GM12891 (cell line): Measurements from ENCODE around the gene PDE10A.

Experiments
- POLR2A ChIP-seq: IDR thresholded peaks from 2 replicates; pipeline ENCODE4 v1.6.1; 2011; ENCODE audit warnings: low read depth, low read length, control low read depth
- POLR2AphosphoS5 ChIP-seq: IDR thresholded peaks from 2 replicates; pipeline ENCODE4 v1.6.1; 2011; ENCODE audit warnings: low read depth, low read length, control low read depth
- POU2F2 ChIP-seq: IDR thresholded peaks from 2 replicates; pipeline ENCODE4 v1.6.1; 2011; ENCODE audit warnings: low read depth, mild to moderate bottlenecking, control low read depth, low read length, moderate library complexity
- SPI1 ChIP-seq: IDR thresholded peaks from 2 replicates; pipeline ENCODE4 v1.6.1; 2011; ENCODE audit warnings: low read depth, low read length, control low read depth
- TAF1 ChIP-seq: IDR thresholded peaks from 2 replicates; pipeline ENCODE4 v1.6.1; 2011; ENCODE audit warnings: low read depth, low read length, control low read depth

GRCh38 chr6:165659945-165660856, 2.8 kb downstream of the PDE10A start:
- no peak for TF ChIP-seq TAF1
- no peak for TF ChIP-seq POLR2AphosphoS5
- no peak for TF ChIP-seq POLR2A
- no peak for TF ChIP-seq POU2F2
- TF ChIP-seq SPI1 = no peak
